GM19468 (cell line): ENCODE measurements around the gene ANKFY1.

ENCODE experiments used
- ATAC-seq: cut with Tn5 transposase; IDR thresholded peaks from one replicate; pipeline ENCODE4 v1.9.1; 2021; ENCODE audit warnings: mild to moderate bottlenecking, moderate library complexity, moderate number of reproducible peaks; ENCODE audit not compliant: unreplicated experiment; ENCODE audit errors: extremely low read depth

The ANKFY1 gene

GRCh38 chr17:4136373-4136772, 127.4 kb downstream of the ANKFY1 start:
- no peak for ATAC-seq

GRCh38 chr17:4135489-4135888, 128.3 kb downstream of the ANKFY1 start:
- no peak for ATAC-seq

- no peak for ATAC-seq
Observed at GRCh38 chr17:4134721-4135120, 129.1 kb downstream of the ANKFY1 start.

- ATAC-seq, result no peak
Observed at GRCh38 chr17:4130715-4131114, 133.1 kb downstream of the ANKFY1 start.

- no peak for ATAC-seq
Observed at GRCh38 chr17:4127555-4127954, 136.2 kb downstream of the ANKFY1 start.

GRCh38 chr17:4125552-4125951, 138.2 kb downstream of the ANKFY1 start:
- ATAC-seq, result no peak

- ATAC-seq, result no peak
Observed at GRCh38 chr17:4124999-4125398, 138.8 kb downstream of the ANKFY1 start.

DNA sequence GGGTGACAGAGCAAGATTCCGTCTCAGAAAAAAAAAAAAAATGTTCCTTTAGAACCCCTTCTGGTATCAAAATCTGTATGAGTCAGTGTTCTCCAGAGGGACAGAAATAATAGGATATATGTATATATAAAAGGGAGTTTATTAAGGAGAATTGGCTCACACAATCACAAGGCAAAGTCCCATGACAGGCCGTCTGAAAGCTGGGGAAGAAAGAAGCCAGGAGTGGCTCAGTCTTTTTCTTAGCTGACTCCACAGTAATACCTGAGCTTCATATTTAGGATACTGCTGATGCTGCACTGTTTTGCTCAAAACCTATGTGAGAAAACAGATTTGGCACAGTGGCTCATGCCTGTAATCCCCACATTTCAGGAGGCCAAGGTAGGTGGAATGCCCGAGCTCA, 143.4 kb downstream of the ANKFY1 start:
- no peak for ATAC-seq

GRCh38 chr17:4119299-4119698, 144.5 kb downstream of the ANKFY1 start:
- no peak for ATAC-seq

DNA sequence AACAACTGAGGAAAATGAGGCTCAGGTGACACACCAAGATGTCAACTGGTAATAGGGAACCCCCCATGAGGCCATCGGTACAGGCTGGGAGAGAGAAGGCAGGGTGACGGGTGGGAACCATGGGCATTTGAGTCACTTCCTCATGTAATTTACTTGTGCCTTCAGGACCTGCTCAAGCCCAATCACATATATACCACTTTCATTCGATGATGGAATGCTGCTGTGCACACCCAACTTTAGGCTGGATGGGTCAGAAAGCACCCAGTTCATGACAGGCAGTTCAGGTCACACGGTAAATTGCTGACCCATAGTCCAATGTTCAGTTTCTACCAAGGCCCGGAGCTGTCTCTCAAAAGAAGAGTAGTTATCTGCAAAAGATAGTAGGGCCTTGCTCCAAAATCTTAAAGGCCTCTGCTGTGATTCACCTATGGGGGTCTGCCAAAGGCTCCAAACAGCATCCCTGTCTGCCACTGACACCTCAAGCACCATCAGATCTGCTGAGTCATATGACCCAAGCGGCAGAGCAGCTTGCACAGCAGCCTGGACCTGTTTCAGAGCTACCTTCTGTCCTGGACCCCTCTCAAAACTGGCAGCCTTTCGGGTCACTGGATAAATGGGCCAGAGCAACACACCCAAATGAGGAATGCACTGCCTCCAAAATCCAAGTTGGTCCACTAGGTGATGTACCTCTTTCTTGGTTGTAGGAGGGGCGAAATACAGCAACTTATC, 145.6 kb downstream of the ANKFY1 start:
- ATAC-seq, result no peak

- ATAC-seq, result no peak
Observed at GRCh38 chr17:4116516-4116915, 147.3 kb downstream of the ANKFY1 start.
